HepG2 (cell line): ENCODE data around the gene IL1RL2. TPM values are rescaled to one million over a fixed set of nuclear protein-coding genes. Genes with fewer than 3 reads are reported as not detected.

Experiments used
- AKAP8 ChIP-seq: sonication (generic); formaldehyde crosslinking; IDR thresholded peaks from 2 replicates; pipeline ENCODE4 v1.5.1; 2020; ENCODE audit warnings: mild to moderate bottlenecking, missing genetic modification reagents
- GFI1 ChIP-seq: sonication (generic); formaldehyde crosslinking; IDR thresholded peaks from 2 replicates; pipeline ENCODE4 v1.5.0; 2020; ENCODE audit warnings: missing genetic modification reagents, mild to moderate bottlenecking, borderline replicate concordance
- GLI4 ChIP-seq: sonication (generic); formaldehyde crosslinking; IDR thresholded peaks from 2 replicates; pipeline ENCODE4 v1.5.1; 2020; ENCODE audit warnings: missing genetic modification reagents, mild to moderate bottlenecking, moderate library complexity, borderline replicate concordance
- GPBP1L1 ChIP-seq: sonication (generic); formaldehyde crosslinking; IDR thresholded peaks from 2 replicates; pipeline ENCODE4 v1.5.0; 2020; ENCODE audit warnings: mild to moderate bottlenecking, missing genetic modification reagents
- HDAC6 ChIP-seq: fragments of 200-600 bp; sonication (generic); IDR thresholded peaks from 2 replicates; pipeline ENCODE4 v1.7.0; 2017; ENCODE audit warnings: mild to moderate bottlenecking, antibody characterized with exemption, low read length, low read depth
- HMGXB4 ChIP-seq, 2 experiments: sonication (generic) in 1 of 2; formaldehyde crosslinking in 1 of 2; IDR thresholded peaks; 2 replicates each; pipeline versions ENCODE4 v1.4.0 to v1.6.1; 2018 to 2020; ENCODE audit warnings: missing genetic modification reagents in 2 of 2, borderline replicate concordance in 1 of 2, low read depth in 1 of 2, mild to moderate bottlenecking in 1 of 2, missing biosample characterization in 1 of 2
- HNF4A ChIP-seq: sonication (generic); formaldehyde crosslinking; IDR thresholded peaks from 2 replicates; pipeline ENCODE4 v1.4.0; 2020; ENCODE audit warnings: missing genetic modification reagents
- KDM5B ChIP-seq: sonication (generic); formaldehyde crosslinking; IDR thresholded peaks from 2 replicates; pipeline ENCODE4 v1.4.0; 2020; ENCODE audit warnings: missing genetic modification reagents, mild to moderate bottlenecking, borderline replicate concordance
- PBX3 ChIP-seq: sonication (generic); formaldehyde crosslinking; IDR thresholded peaks from 2 replicates; pipeline ENCODE4 v1.8.1; 2023; ENCODE audit warnings: missing genetic modification reagents, inconsistent platforms, borderline replicate concordance
- PHF20 ChIP-seq: sonication (generic); formaldehyde crosslinking; IDR thresholded peaks from 2 replicates; pipeline ENCODE4 v1.5.0; 2020; ENCODE audit warnings: mild to moderate bottlenecking, missing genetic modification reagents
- RXRA ChIP-seq: sonication (generic); formaldehyde crosslinking; IDR thresholded peaks from 2 replicates; pipeline ENCODE4 v1.5.1; 2020; ENCODE audit warnings: missing genetic modification reagents
- SP5 ChIP-seq: IDR thresholded peaks from 2 replicates; pipeline ENCODE4 v1.6.1; 2016; ENCODE audit warnings: low read depth, borderline replicate concordance
- ZMAT3 ChIP-seq: sonication (generic); formaldehyde crosslinking; conservative IDR thresholded peaks from 2 replicates; pipeline ENCODE4 v1.7.0; 2021; ENCODE audit warnings: missing genetic modification reagents
- ZNF251 ChIP-seq: sonication (generic); formaldehyde crosslinking; IDR thresholded peaks from 2 replicates; pipeline ENCODE4 v1.9.0; 2021; ENCODE audit warnings: mild to moderate bottlenecking, missing genetic modification reagents
- ZNF33B ChIP-seq: sonication (generic); formaldehyde crosslinking; IDR thresholded peaks from 2 replicates; pipeline ENCODE4 v1.5.1; 2020; ENCODE audit warnings: mild to moderate bottlenecking, missing genetic modification reagents
- ZNF451 ChIP-seq: sonication (generic); formaldehyde crosslinking; IDR thresholded peaks from 2 replicates; pipeline ENCODE4 v1.5.0; 2020; ENCODE audit warnings: mild to moderate bottlenecking, missing genetic modification reagents
- ZNF512B ChIP-seq: sonication (generic); formaldehyde crosslinking; IDR thresholded peaks from 2 replicates; pipeline ENCODE4 v1.5.1; 2020; ENCODE audit warnings: missing genetic modification reagents, mild to moderate bottlenecking, borderline replicate concordance
- ZNF550 ChIP-seq: sonication (generic); formaldehyde crosslinking; IDR thresholded peaks from 2 replicates; pipeline ENCODE4 v1.4.0; 2020; ENCODE audit warnings: mild to moderate bottlenecking, missing genetic modification reagents, borderline replicate concordance
- ZNF564 ChIP-seq: sonication (generic); formaldehyde crosslinking; IDR thresholded peaks from 2 replicates; pipeline ENCODE4 v1.8.1; 2023; ENCODE audit warnings: mild to moderate bottlenecking, missing genetic modification reagents
- ZNF761 ChIP-seq: sonication (generic); formaldehyde crosslinking; conservative IDR thresholded peaks from 2 replicates; pipeline ENCODE4 v1.4.0; 2020; ENCODE audit warnings: mild to moderate bottlenecking, missing genetic modification reagents
- polyA plus RNA-seq, 8 experiments: library from polyadenylated mRNA; depleted of rRNA in 3 of 8; stranded (reverse) in 7 of 8; unstranded in 1 of 8; fragments of >200 nt; fragmentation: Illumina TruSeq in 4 of 8; extraction: Trizol in 4 of 8; gene quantifications; 2 replicates each; pipeline versions ENCODE4 v1.2.1 to v1.2.3, GENCODE V29; 2011 to 2016; ENCODE audit warnings: low read depth in 4 of 8, missing spikeins in 1 of 8, mixed read lengths in 1 of 8; ENCODE audit not compliant: insufficient read depth in 1 of 8
- total RNA-seq, 5 experiments: library from RNA; depleted of rRNA; stranded (reverse); fragments of >200 nt; fragmentation: Illumina TruSeq; extraction: Trizol; gene quantifications; 2 replicates each; pipeline ENCODE4 v1.2.3, GENCODE V29; 2016; ENCODE audit warnings: low read depth in 1 of 5

IL1RL2 gene
- total and polyA plus RNA-seq, 2 of the 13 experiments (the other 11 are each of a cell fraction or from before 2014, with no cell fraction given) = 0.03 TPM; not detected in 1

GRCh38 chr2:102143450-102143985, 43.3 kb upstream of the IL1RL2 start (continued):
- TF ChIP-seq ZMAT3 (CRISPR knock-in tag) (no peak), ZNF564 (CRISPR knock-in tag) (no peak), SP5 (CRISPR knock-in tag) (no peak), GLI4 (CRISPR knock-in tag) (0 out of 2 replicates have a peak, but pooled peaks have one; percentile 21), ZNF550 (CRISPR knock-in tag) (no peak), ZNF761 (no peak), AKAP8 (CRISPR knock-in tag) (0 out of 2 replicates have a peak, but pooled peaks have one; percentile 56), PBX3 (no peak), GPBP1L1 (CRISPR knock-in tag) (no peak), HNF4A (CRISPR knock-in tag) (peak; percentile 53; the same call in 1 of the 2 replicates), ZNF251 (no peak; the same call in 1 of the 2 replicates), GFI1 (CRISPR knock-in tag) (no peak), HDAC6 (no peak), ZNF451 (CRISPR knock-in tag) (peak; percentile 86; the same call in 1 of the 2 replicates), PHF20 (CRISPR knock-in tag) (no peak), ZNF33B (CRISPR knock-in tag) (0 out of 2 replicates have a peak, but pooled peaks have one; percentile 22), HMGXB4 (CRISPR knock-in tag; IDR thresholded peaks at IDR 0.05; ENCODE audit: borderline replicate concordance in 1 of 2, low read depth in 1 of 2) (peak; percentile 26 to 66; a peak in 3 of 4 replicates), ZNF512B (CRISPR knock-in tag) (0 out of 2 replicates have a peak, but pooled peaks have one; percentile 53), RXRA (no peak), KDM5B (CRISPR knock-in tag) (0 out of 2 replicates have a peak, but pooled peaks have one; percentile 7)
